HuH-7.5 (cell line): ENCODE measurements around the gene AHNAK2.
A peak's percentile ranks its signal among the peaks of the same experiment; 100 is the strongest.
"Not testable (repeated sequence)": the region's sequence is repeated elsewhere in the genome, so short reads cannot be mapped to it uniquely, and the experiment has no call there.

Source experiments
- DNase-seq: peaks from one replicate; pipeline ENCODE4 v3.0.0; 2011; ENCODE audit warnings: low spot score

Gene AHNAK2

DNA sequence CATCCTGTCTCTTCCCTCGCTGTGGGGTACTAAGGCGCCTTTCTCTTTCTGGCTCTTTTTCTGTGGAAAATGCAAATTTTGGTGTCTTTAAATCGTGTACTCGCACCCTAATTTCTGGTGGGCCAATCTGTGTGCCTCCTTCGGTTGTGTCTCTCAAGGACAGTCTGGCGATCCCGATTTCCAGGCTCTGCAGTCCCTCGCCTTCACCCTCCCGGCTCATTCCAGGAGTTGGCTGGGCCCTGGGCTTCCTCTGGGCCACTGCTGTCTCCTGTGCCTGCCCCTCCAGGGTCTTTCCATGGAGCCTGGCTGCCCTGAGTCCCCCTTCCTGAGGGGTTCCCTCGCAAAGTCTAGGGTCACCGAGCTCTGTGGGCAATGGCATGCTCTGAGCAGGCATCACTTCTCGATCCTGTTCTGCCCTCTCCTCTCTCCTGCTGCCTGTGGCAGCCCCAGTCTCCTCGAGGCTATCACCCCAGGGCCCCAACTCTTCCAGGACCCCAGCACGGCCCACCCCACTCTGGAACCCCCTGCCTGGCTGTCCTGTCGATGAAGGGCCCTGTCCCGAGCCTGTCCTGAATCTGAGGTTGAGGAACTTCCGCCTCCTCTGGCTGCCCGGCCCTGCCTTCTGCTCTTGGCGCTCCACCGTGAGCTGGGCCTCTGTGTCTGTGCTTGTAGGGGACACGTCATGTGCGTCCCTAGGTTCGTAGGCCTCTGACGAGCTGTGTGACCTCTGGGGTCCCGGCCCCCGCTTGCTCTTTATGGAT, 24.1 kb downstream of the AHNAK2 start:
- no peak for DNase-seq

DNA sequence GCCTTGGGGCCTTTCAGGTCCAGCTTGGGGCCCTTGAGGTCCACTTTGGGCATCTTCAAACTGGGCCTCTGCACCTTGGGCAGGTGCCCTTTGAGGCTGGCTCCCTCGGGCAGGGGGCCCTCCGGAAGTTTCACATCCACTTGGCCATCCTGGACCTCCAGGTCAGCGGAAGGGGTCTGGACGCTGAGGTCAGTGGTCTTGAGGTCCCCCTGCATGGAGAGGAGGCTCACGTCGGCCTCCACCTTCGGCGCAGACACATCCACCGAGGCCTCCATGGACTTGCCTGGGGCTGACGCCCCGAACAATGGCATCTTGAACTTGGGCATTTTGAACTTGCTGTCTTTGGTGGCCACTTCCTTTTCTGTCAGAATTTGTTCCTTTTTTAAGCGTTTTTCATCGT, 25.1 kb downstream of the AHNAK2 start:
- DNase-seq, result no peak

DNA sequence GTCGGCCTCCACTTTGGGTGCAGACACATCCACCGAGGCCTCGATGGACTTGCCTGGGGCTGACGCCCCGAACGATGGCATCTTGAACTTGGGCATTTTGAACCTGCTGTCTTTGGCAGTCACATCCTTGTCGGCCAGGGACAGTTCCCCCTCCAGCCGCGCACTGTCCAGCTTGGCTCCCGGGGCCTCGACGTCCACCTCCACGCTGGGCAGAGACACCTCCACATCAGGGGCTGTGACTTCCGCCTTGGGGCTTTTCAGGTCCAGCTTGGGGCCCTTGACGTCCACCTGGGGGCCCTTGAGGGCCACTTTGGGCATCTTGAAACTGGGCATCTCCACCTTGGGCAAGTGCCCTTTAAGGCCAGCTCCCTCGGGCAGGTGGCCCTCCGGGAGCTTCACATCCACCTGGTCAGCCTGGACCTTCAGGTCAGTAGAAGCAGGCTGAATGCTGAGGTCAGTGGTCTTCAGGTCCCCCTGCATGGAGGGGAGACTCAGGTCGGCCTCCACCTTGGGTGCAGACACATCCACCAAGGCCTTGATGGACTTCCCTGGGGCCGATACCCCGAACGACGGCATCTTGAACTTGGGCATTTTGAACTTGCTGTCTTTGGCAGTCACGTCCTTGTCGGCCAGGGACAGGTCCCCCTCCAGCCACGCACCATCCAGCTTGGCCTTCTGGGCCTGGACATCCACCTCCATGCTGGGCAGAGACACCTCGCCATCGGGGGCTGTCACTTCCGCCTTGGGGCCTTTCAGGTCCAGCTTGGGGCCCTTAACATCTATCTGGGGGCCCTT, 26.1 kb downstream of the AHNAK2 start:
- DNase-seq, result not testable (repeated sequence)

GRCh38 chr14:104950701-104951100, 27.5 kb downstream of the AHNAK2 start:
- not testable (repeated sequence) for DNase-seq

DNA sequence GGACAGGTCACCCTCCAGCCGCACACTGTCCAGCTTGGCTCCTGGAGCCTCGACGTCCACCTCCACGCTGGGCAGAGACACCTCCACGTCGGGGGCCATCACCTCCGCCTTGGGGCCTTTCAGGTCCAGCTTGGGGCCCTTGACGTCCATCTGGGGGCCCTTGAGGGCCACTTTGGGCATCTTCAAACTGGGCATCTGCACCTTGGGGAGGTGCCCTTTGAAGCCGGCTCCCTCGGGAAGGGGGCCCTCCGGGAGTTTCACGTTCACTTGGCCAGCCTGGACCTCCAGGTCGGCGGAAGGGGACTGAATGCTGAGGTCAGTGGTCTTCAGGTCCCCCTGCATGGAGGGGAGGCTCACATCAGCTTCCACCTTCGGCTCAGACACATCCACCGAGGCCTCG, 28.2 kb downstream of the AHNAK2 start:
- no peak for DNase-seq

DNA sequence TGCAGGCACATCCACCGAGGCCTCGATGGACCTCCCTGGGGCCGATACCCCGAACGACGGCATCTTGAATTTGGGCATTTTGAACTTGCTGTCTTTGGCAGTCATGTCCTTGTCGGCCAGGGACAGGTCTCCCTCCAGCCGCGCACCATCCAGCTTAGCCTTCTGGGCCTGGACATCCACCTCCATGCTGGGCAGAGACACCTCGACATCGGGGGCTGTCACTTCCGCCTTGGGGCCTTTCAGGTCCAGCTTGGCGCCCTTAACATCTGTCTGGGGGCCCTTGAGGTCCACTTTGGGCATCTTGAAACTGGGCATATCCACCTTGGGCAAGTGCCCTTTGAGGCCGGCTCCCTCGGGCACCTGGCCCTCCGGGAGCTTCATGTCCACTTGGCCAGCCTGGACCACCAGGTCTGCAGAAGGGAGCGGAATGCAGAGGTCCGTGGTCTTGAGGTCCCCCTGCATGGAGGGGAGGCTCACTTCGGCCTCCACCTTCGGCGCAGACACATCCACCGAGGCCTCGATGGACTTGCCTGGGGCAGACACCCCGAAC, 28.7 kb downstream of the AHNAK2 start:
- not testable (repeated sequence) for DNase-seq

- DNase-seq, result no peak
These were observed 29.5 kb downstream of the AHNAK2 start for GRCh38 chr14:104948736-104949031.

GRCh38 chr14:104947881-104948735, 30.1 kb downstream of the AHNAK2 start:
- not testable (repeated sequence) for DNase-seq

DNA sequence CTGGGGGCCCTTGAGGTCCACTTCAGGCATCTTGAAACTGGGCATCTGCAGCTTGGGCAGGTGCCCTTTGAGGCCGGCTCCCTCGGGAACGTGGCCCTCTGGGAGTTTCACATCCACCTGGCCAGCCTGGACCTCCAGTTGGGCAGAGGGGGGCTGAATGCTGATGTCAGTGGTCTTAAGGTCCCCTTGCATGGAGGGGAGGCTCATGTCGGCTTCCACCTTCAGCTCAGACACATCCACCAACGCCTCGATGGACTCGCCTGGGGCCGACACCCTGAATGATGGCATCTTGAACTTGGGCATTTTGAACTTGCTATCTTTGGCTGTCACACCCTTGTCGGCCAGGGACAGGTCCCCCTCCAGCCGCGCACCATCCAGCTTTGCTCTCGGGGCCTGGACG, 31.0 kb downstream of the AHNAK2 start:
- not testable (repeated sequence) for DNase-seq

DNA sequence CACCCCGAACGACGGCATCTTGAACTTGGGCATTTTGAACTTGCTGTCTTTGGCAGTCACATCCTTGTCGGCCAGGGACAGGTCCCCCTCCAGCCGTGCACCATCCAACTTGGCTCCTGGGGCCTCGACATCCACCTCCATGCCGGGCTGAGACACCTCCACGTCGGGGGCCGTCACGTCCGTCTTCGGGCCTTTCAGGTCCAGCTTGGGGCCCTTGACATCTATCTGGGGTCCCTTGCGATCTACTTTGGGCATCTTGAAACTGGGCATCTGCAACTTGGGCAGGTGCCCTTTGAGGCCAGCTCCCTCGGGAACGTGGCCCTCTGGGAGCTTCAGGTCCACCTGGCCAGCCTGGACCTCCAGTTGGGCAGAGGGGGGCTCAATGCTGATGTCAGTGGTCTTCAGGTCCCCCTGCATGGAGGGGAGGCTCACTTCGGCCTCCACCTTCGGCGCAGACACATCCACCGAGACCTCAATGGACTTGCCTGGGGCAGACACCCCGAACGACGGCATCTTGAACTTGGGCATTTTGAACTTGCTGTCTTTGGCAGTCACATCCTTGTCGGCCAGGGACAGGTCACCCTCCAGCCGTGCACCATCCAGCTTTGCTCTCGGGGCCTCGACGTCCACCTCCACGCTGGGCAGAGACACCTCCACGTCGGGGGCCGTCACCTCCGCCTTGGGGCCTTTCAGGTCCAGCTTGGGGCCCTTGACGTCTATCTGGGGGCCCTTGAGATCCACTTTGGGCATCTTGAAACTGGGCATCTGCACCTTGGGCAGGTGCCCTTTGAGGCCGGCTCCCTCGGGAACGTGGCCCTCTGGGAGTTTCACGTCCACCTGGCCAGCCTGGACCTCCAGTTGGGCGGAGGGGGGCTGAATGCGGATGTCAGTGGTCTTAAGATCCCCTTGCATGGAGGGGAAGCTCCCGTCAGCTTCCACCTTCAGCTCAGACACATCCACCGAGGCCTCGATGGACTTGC, 31.9 kb downstream of the AHNAK2 start:
- not testable (repeated sequence) for DNase-seq

DNA sequence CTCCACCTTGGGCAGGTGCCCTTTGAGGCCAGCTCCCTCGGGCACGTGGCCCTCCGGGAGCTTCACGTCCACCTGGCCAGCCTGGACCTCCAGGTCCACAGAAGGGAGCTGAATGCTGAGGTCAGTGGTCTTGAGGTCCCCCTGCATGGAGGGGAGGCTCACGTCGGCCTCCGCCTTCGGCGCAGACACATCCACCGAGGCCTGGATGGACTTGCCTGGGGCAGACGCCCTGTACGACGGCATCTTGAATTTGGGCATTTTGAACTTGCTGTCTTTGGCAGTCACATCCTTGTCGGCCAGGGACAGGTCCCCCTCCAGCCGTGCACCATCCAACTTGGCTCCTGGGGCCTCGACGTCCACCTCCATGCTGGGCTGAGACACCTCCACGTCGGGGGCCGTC, 32.9 kb downstream of the AHNAK2 start:
- not testable (repeated sequence) for DNase-seq

- DNase-seq, result not testable (repeated sequence)
These were observed 33.6 kb downstream of the AHNAK2 start for GRCh38 chr14:104944436-104945205.

DNA sequence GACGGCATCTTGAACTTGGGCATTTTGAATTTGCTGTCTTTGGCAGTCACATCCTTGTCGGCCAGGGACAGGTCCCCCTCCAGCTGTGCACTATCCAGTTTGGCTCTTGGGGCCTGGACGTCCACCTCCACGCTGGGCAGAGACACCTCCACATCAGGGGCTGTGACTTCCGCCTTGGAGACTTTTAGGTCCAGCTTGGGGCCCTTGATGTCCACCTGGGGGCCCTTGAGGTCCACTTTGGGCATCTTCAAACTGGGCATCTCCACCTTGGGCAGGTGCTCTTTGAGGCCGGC, 34.2 kb downstream of the AHNAK2 start:
- not testable (repeated sequence) for DNase-seq

DNA sequence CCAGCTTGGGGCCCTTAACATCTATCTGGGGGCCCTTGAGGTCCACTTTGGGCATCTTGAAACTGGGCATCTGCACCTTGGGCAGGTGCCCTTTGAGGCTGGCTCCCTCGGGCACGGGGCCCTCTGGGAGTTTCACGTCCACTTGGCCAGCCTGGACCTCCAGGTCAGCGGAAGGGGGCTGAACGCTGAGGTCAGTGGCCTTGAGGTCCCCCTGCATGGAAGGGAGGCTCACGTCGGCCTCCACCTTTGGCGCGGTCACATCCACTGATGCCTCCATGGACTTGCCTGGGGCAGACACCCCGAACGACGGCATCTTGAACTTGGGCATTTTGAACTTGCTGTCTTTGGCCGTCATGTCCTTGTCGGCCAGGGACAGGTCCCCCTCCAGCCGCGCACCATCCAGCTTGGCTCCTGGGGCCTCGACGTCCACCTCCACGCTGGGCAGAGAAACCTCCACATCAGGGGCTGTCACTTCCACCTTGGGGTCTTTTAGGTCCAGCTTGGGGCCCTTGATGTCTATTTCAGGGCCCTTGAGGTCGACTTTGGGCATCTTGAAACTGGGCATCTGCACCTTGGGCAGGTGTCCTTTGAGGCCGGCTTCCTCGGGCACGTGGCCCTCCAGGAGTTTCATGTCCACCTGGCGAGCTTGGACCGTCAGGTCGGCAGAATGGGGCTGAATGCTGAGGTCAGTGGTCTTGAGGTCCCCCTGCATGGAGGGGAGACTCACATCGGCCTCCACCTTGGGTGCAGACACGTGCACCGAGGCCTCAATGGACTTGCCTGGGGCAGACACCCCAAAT, 34.8 kb downstream of the AHNAK2 start:
- not testable (repeated sequence) for DNase-seq

DNA sequence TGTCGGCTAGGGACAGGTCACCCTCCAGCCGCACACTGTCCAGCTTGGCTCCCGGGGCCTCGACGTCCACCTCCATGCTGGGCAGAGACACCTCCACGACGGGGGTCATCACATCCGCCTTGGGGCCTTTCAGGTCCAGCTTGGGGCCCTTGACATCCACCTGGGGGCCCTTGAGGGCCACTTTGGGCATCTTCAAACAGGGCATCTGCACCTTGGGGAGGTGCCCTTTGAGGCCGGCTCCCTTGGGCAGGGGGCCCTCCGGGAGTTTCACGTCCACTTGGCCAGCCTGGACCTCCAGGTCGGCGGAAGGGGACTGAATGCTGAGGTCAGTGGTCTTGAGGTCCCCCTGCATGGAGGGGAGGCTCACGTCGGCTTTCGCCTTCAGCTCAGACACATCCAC, 35.6 kb downstream of the AHNAK2 start:
- no peak for DNase-seq

DNA sequence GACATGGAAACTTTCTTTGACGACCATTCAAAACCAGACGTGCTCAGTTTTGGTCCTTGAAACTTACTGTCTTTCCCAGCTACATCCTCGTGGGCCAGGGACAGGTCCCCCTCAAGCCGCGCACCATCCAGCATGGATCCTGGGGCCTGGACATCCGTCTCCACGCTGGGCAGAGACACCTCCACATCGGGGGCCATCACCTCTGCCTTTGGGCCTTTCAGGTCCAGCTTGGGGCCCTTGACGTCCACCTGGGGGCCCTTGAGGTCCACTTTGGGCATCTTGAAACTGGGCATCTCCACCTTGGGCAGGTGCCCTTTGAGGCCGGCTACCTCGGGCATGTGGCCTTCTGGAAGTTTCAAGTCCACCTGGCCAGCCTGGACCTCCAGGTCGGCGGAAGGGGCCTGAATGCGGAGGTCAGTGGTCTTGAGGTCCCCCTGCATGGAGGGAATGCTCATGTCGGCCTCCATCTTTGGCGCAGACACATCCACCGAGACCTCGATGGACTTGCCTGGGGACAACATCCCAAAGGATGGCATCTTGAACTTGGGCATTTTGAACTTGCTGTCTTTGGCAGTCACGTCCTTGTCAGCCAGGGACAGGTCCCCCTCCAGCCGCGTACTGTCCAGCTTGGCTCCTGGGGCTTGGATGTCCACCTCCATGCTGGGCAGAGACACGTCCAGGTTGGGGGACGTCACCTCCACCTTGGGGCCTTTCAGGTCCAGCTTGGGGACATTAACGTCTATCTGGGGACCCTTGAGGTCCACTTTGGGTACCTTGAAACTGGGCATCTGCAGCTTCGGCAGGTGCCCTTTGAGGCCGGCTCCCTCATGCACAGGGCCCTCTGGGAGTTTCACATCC, 36.4 kb downstream of the AHNAK2 start:
- no peak for DNase-seq

DNA sequence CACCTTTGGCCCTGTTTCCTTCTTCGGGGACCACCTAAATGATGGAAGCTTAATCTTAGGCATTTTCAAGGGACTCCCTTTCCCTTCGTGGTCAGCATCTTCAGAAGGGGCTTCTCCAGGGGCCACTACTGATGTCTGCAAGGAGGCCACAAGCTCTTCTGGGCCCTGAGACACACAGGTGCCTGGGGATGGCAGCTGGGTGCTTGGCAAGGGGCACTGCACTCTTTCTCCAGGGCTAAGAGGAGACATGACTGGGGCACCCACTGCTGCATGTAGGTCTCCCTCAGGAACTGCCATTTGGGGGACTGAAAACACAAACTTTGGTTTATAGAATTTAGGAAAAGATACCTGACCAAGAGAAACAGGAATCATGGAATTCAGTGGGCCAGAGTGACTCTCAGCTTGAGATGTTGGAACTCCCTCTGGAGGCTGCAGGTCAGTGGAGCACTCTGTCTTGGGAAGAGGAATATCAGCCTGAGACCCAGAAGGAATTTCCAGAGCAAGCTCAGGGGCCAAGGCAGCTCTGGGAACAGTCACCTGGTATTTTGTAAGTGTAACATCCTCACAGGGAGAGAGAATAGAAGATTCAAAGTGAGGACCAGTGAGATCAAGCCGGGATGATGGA, 37.5 kb downstream of the AHNAK2 start:
- peak; percentile 43 for DNase-seq
